ENCODE data around the gene EFTUD2.

Gene EFTUD2

DNA sequence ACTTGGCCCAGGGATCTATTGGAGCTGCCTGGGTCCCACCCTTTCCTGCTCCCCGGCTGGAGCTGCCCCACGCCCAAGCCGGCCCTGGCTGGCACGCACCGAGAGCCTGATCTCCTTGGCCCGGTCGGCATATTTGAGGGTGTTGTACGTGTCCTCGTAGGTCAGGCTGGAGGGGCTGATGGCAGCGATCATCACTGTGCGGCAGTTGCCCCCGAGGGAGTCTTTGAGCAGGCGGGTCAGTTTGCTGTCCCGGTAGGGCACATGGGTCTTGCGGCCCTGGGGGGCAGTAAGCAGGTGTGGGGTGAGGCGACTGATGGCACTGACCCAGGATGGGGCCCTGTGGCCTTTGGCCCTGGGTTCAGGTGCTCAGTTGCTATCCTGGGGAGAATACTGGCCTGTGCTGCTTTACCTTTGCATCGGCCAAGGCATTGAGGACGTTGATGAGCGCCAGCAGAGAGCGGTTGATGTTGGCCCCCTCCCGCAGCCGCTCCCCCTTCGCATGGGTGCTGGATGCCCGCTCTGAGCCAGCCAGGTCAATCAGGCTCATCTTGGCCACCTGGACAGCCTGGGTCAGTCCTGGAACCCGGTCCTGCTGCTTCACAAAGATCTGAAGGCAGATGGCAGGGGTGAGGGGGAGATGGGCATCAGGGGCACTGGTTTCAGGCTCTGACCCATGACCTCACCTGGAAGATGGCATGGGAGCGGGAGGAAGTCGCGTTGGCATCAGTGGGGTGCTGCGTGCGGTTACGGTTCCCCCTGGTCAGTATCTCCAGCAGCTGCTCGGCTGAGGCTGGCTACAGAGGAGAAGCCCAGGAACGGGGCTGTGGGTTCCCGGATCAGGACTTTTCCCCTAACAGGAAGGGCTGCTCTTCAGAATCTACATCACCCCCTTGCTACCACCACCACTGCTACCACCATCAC, 34.8 kb upstream of the EFTUD2 start:
- Histone ChIP-seq H3K4me1 (no peaks in the 10 kb centered on the region), H3K36me3 (no peaks in the 10 kb centered on the region), H3K4me3 (no peak overlapping the region), H3K9me3 (peaks cover 0 to 5% (median 0%) of the 10 kb centered on the region in 3 donors), H3K27me3 (no peaks in the 10 kb centered on the region), H3K27ac (no peak overlapping the region)
- TF ChIP-seq, protein P1, sequence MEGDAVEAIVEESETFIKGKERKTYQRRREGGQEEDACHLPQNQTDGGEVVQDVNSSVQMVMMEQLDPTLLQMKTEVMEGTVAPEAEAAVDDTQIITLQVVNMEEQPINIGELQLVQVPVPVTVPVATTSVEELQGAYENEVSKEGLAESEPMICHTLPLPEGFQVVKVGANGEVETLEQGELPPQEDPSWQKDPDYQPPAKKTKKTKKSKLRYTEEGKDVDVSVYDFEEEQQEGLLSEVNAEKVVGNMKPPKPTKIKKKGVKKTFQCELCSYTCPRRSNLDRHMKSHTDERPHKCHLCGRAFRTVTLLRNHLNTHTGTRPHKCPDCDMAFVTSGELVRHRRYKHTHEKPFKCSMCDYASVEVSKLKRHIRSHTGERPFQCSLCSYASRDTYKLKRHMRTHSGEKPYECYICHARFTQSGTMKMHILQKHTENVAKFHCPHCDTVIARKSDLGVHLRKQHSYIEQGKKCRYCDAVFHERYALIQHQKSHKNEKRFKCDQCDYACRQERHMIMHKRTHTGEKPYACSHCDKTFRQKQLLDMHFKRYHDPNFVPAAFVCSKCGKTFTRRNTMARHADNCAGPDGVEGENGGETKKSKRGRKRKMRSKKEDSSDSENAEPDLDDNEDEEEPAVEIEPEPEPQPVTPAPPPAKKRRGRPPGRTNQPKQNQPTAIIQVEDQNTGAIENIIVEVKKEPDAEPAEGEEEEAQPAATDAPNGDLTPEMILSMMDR (IDR thresholded peaks at IDR 0.05) = no peak
- intact Hi-C loops (cut with DNase I; ENCODE audit: low total_unique reads) = no loop called here
- DNase-seq = peak in 1 of 2 donors; percentile 49

- no peak overlapping the region for H3K27ac ChIP-seq
- no peaks in the 10 kb centered on the region for H3K9me3 ChIP-seq
- DNase-seq = peak in 1 of 2 donors; percentile 56
- TF ChIP-seq, protein P1 (IDR thresholded peaks at IDR 0.05) = no peak
- no peaks in the 10 kb centered on the region for H3K36me3 ChIP-seq
- H3K4me1 ChIP-seq = no peaks in the 10 kb centered on the region
- intact Hi-C loops (cut with DNase I; ENCODE audit: low total_unique reads) = no loop called here
- no peak overlapping the region for H3K4me3 ChIP-seq
- no peaks in the 10 kb centered on the region for H3K27me3 ChIP-seq
These were observed 33.5 kb upstream of the EFTUD2 start for GRCh38 chr17:44932787-44933097.

DNA sequence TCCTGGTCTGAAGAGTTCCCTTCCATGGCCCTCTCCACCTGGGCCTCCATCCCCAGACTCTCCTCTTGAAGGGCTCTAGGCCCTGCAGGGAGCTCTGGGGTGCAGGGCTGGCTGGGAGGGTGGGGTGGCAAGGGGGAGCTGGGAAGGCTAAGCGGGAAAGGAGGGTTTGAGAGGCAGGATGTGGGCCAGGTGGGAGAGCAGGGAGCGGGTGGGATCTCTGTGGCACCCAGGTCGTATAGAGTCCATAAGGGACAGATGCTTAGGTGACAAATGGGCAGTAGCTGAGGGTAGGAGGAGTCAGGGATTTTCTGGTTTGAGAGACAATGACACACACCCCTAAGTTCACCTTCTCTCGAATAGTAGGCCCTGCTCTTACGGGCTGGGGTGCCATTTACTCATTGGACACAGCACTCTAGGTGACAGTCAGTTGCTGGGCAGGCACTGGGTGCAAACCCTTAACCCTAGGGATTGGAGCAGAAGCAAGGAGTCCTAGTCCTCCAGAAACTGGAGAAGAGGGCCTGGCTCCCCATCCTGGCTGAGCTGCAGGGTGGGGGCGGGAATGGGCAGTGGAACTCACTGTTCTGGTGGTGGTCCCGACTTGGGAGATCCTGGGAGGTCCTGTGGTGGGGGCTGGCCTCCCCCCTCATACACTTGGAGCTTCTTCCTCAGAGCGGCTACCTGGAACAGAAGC, 33.0 kb upstream of the EFTUD2 start:
- Histone ChIP-seq H3K36me3 (no peaks in the 10 kb centered on the region), H3K4me1 (no peaks in the 10 kb centered on the region), H3K4me3 (no peak overlapping the region), H3K27me3 (no peaks in the 10 kb centered on the region), H3K9me3 (no peaks in the 10 kb centered on the region), H3K27ac (no peak overlapping the region)
- DNase-seq = peak in 1 of 2 donors; percentile 31
- intact Hi-C loops (cut with DNase I; ENCODE audit: low total_unique reads) = no loop called here
- TF ChIP-seq, protein P1 (IDR thresholded peaks at IDR 0.05) = no peak

- DNase-seq = peak in 1 of 2 donors; percentile 38
- H3K9me3 ChIP-seq = no peaks in the 10 kb centered on the region
- no peaks in the 10 kb centered on the region for H3K27me3 ChIP-seq
- TF ChIP-seq, protein P1 (IDR thresholded peaks at IDR 0.05) = no peak
- no peaks in the 10 kb centered on the region for H3K4me1 ChIP-seq
- H3K36me3 ChIP-seq = no peaks in the 10 kb centered on the region
- no peak overlapping the region for H3K4me3 ChIP-seq
- intact Hi-C loops (cut with DNase I; ENCODE audit: low total_unique reads) = no loop called here
- no peak overlapping the region for H3K27ac ChIP-seq
These were observed 32.1 kb upstream of the EFTUD2 start for GRCh38 chr17:44931376-44931775.

- H3K27me3 ChIP-seq = no peaks in the 10 kb centered on the region
- H3K36me3 ChIP-seq = no peaks in the 10 kb centered on the region
- H3K4me1 ChIP-seq = no peaks in the 10 kb centered on the region
These were observed 31.4 kb upstream of the EFTUD2 start for GRCh38 chr17:44930667-44931066.

More at GRCh38 chr17:44930667-44931066, 31.4 kb upstream of the EFTUD2 start:
- intact Hi-C loops (cut with DNase I; ENCODE audit: low total_unique reads) = no loop called here
- Histone ChIP-seq H3K4me3 (no peak overlapping the region), H3K9me3 (no peaks in the 10 kb centered on the region), H3K27ac (no peak overlapping the region)
- TF ChIP-seq, protein P1 (IDR thresholded peaks at IDR 0.05) = no peak
- DNase-seq = peak in 1 of 2 donors; percentile 46
